Gastroesophageal sphincter (tissue), 3 donors: ENCODE results near the gene GNAI3.

Experiments used
- POLR2AphosphoS5 ChIP-seq: sonication (generic); formaldehyde crosslinking; IDR thresholded peaks from one replicate; pipeline ENCODE4 v1.6.1; 2017; ENCODE audit warnings: antibody characterized with exemption
- TF ChIP-seq, protein P1 (sequence below), 4 experiments: fragments of 200-600 bp in 2 of 4; fragments of 450-650 bp in 2 of 4; sonication (generic) in 1 of 4; IDR thresholded peaks; one replicate each; pipeline ENCODE4 v1.5.1; 2017 to 2019; ENCODE audit warnings: antibody characterized with exemption in 4 of 4, mild to moderate bottlenecking in 2 of 4, moderate library complexity in 2 of 4

DNA sequence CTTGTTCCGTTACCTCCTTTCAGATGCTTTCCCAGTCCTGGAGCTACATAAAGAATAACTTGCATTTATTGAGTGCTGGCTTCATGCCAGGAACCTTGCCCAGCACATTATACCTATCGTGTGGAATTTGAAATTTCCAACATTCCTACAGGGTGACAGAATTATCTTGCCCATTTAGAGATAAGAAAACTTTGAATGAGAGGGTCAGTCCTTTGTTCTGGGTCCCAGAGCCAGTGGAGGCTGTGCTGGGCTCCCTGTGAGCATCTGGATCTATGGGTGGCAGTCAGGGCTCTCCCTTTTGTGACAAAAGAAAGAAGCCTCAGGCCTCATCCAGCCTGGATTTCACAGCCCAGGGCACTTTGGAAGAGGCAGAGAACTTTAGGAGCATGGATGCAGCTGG, 110.7 kb downstream of the GNAI3 start:
- TF ChIP-seq, protein P1, sequence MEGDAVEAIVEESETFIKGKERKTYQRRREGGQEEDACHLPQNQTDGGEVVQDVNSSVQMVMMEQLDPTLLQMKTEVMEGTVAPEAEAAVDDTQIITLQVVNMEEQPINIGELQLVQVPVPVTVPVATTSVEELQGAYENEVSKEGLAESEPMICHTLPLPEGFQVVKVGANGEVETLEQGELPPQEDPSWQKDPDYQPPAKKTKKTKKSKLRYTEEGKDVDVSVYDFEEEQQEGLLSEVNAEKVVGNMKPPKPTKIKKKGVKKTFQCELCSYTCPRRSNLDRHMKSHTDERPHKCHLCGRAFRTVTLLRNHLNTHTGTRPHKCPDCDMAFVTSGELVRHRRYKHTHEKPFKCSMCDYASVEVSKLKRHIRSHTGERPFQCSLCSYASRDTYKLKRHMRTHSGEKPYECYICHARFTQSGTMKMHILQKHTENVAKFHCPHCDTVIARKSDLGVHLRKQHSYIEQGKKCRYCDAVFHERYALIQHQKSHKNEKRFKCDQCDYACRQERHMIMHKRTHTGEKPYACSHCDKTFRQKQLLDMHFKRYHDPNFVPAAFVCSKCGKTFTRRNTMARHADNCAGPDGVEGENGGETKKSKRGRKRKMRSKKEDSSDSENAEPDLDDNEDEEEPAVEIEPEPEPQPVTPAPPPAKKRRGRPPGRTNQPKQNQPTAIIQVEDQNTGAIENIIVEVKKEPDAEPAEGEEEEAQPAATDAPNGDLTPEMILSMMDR (IDR thresholded peaks at IDR 0.05), result no peak
- TF ChIP-seq POLR2AphosphoS5, result no peak
